HG03280 (cell line): ENCODE measurements around the gene LRRC37A3.
A peak's percentile ranks its signal among the peaks of the same experiment; 100 is the strongest.
"Not testable (repeated sequence)": the region's sequence is repeated elsewhere in the genome, so short reads cannot be mapped to it uniquely, and the experiment has no call there.

Source experiments
- ATAC-seq: cut with Tn5 transposase; IDR thresholded peaks from one replicate; pipeline ENCODE4 v1.9.1; 2021; ENCODE audit warnings: mild to moderate bottlenecking, moderate library complexity; ENCODE audit not compliant: unreplicated experiment

The LRRC37A3 gene

DNA sequence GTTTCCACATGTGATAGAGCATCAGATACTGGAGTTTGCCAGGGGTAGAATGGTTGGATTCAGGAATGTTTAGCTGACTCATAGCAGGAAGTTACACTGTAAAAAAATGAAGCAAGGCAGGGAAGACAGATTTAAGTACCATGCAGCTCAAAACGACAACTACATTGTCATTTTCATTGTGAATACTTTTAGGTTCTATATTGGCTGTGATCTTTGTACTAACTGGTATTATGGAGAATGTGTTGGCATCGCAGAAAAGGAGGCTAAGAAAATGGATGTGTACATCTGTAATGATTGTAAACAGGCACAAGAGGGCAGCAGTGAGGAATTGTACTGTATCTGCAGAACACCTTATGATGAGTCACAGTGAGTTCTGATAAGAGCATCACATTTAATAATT lies 8.2 kb upstream of the LRRC37A3 start:
- ATAC-seq: peak; percentile 60

DNA sequence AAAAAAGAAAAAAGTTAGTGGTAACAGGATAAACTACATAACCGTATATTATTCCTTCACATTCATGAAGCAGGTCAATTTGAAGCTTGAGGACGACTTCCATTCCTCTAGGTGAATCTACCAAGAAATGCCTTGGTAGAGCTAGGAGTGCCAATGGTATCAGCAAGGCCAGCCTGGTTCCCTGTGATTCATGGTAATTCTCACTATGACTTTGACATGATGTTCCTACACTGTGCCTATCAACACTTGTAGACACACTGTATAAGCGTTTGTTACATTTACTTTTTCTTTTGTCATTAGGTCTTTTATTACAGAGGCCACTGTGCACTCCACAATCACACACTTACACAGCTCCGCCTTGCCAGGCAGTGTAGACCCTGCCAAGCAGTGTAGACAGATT lies 7.2 kb upstream of the LRRC37A3 start:
- not testable (repeated sequence) for ATAC-seq

DNA sequence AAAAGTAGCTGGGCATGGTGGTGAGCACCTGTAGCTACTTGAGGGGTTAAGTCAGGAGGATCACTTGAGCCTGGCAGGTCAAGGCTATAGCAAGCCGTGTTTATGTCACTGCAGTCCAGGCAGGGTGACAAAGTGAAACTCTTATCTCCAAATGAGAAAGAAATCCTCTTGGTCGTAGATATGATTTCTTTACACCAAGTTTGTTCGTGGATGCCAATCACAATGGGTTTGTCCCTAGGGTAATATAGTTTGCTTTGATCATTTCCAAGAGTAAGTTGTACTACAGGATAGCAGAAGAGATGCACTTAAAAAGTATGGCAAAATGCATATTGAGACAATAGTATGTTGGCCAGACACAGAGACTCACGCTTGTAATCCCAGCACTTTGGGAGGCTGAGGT lies 6.0 kb upstream of the LRRC37A3 start:
- not testable (repeated sequence) for ATAC-seq

DNA sequence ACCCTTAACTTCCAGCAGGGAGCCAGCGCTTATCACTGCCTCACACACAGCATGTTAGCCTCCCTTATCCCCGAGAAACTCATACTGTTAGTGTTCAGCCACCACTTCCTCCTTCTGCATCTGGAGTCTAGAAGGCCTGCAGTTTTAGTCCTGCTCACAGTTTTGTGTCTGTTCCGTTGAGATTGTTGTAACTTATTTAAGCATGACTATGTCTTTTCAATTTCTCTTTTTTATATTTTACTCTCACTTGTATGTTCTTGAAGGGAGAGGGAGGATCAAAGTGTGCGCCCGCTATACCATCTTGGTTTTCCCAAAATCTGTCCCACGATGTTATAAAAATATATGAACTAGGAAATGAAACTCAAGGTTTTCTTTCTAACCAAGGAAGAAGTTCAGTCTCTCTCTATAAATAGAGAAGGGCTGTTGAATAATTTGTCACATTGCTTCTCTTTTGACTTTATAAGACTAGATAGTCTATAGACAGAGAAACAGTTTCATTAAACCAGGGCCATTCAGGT lies 3.8 kb upstream of the LRRC37A3 start:
- not testable (repeated sequence) for ATAC-seq

DNA sequence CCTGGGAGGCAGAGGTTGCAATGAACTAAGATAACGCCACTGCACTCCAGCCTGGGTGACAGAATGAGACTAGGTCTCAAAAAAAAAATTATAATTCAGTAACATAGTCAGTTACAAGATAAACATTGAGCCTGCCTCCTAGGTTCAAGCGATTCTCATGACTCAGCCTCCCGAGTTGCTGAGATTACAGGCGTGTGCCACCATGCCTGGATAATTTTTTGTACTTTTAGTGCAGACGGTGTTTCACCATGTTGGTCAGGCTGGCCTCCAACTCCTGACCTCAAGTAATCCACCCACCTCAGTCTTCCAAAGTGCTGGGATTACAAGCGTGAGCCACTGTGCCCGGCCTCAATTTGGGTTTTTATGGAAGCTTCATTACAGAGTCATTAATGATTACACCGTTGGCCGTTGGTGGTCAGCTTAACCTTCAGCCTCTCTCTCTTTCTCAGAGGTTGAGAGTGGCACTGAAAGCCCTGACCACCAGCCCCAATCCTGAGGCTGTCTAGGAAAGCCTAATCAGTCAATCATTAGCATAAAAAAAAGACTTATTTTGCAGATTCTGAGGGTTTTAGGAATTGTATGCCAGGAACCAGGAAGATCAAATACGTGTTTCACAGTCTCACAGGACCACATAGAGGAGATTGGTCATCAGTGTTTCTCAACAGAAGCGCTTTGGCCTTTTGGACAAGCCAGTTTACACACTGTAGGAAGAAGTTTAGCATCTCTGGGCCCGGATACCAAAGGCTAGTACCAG lies 1.3 kb upstream of the LRRC37A3 start:
- ATAC-seq: no peak

DNA sequence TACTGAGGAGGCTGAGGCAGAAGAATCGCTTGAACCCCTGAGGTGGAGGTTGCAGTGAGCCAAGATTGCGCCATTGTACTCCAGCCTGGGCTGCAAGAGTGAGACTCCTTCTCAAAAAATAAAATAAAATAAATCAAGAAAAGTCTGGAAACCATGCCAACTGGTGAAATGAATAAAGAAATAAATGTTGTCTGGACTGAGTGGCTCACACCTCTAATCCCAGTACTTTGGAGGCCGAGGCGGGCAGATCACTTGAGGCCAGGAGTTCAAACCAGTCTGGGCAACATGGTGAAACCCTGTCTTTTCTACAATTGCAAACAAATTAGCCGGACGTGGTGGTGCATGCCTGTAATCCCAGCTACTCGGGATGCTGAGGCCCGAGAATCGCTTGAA lies 744 bp upstream of the LRRC37A3 start:
- ATAC-seq: no peak

DNA sequence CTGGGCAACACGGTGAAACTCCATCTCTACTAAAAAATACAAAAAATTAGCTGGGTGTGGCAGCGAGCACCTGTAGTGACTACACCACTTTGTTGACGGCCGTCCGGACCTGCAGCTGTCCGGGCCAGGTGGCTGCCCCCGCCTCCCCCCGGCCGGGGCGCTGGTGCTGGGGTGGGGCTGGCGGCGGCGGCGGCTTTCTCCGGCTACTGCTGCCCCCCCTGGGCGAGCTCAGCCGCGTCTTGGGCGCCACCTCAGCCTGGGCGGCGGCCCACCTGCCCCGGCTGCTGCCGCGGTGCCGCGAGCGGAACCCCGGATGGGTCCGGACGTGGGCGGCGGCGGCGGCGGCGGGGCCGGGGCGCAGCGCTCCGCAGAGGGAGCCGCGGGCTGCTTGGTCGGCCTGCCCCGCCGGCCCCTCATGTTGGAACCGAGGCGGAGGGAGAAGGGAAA lies 413 bp downstream of the LRRC37A3 start:
- peak; percentile 61 for ATAC-seq

DNA sequence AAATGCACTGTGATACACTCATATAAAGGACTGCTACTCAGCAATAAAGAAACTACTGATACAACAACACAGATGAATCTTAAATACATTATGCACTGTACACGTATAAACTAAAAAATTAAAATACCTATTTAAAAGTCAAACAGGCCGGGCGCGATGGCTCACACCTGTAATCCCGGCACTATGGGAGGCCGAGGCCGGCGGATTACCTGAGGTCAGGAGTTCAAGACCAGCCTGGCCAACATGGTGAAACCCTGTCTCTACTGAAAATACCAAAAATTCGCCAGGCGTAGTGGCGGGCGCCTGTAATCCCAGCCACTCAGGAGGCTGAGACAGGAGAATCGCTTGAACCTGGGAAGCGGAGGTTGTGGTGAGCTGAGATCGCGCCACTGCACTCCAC lies 1.7 kb downstream of the LRRC37A3 start:
- ATAC-seq: not testable (repeated sequence)

DNA sequence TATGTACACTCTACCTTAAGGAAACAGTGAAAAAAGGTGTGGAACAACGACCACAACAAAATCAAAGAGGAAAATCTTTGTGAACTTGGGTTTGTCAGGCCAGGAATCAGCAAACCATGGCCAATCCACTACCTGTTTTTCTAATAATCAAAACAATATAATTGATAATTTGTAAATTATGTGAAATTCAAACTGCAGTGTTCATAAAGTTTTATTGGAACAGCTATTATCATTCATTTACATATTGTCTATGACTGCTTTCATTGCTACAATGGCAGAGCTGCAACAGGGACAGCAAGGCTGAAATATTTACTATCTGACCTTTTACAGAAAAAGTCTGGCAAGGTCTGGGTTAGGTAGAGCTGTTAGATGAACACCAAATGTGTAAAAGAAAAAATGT lies 4.0 kb downstream of the LRRC37A3 start:
- ATAC-seq: not testable (repeated sequence)

DNA sequence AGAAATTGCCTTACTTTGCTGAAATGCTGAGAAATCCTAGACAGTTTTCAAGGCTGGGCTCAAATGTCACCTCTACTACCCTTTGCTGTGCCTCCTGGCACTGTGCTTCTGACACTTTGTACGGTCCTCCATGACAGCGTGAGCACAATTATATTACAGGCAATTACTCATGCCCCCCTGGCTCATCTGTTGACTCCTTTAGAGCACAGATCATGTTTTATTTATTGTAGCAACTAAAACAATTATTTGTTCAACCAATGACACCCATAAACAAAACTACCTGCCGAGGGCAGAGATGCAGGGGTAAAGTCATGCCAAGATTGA lies 9.1 kb downstream of the LRRC37A3 start:
- ATAC-seq: not testable (repeated sequence)

DNA sequence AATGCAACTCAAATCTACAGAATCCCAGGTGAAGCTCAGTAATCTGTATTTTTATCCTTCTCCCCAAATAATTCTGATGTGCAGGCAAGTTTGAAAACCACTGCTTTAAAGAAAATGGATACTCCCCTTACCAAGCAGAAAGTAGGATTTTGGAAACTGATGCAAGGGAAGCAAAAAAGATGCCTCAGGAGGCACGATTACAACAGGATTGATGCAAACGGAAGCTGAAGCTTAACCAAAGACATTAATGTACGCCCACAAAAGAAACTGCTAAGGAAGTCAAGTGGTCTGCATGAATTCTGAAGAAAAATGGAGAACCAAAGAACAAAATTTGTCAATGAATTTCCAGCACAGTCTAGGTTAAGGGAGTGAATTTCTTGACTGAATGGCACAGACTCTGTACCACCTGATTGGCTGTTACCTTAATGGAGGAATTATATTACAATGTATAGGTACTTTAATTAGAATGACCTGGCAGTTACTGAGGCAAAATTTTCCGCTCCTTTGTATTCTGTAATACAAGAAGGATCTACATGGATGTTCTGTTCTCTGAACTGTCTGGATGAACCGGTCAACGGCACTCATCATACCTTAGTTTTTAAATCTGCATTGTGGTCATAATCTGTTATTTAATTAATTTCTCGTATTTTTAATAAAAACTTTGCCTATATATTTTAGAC lies 9.6 kb downstream of the LRRC37A3 start:
- not testable (repeated sequence) for ATAC-seq

DNA sequence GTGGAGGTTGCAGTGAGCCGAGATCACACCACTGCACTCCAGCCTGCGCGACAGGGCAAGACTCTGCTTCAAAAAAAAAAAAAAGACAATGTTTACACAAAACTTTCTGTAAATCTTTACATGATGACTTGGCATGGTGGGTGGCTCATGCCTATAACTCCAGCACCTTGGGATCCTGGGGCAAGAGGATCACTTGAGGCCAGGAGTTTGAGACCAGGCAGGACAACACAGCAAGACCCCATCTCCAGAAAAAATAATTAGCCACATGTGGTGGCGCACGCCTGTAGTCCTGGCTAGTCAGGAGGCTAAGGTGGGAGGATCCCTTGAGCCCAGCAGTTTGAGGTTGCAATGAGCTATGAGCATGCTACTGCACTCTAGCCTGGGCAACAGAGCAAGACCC lies 15.2 kb downstream of the LRRC37A3 start:
- not testable (repeated sequence) for ATAC-seq

DNA sequence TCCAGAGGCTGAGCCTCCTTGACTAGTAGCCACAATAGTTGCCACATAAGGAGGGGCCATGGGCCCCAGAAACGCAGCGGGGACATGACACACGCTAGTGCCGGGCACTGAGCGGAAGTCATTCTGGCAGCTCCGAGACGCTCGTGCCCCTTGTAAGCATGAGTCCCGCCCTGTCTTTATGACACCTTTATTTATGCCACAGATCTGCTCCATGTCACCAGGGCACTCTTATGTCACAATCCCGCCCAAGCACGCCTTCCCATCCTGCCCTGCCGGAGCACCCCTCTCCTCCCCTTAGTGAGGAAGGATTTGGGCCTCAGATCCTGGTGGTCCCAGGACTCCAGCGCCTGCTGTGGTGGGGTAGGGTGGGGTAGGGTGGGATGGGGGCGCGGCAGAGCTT lies 22.1 kb downstream of the LRRC37A3 start:
- not testable (repeated sequence) for ATAC-seq

DNA sequence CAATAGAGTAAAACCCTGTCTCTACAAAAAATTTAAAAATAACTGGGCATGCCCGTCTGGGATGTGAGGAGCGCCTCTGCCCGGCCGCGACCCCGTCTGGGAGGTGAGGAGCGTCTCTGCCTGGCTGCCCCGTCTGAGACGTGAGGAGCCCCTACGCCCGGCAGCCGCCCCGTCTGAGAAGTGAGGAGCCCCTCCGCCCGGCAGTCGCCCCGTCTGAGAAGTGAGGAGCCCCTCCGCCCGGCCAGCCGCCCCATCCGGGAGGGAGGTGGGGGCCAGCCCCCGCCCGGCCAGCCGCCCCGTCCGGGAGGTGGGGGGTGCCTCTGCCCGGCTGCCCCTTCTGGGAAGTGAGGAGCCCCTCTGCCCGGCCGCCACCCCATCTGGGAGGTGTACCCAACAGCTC lies 45.1 kb downstream of the LRRC37A3 start:
- not testable (repeated sequence) for ATAC-seq

DNA sequence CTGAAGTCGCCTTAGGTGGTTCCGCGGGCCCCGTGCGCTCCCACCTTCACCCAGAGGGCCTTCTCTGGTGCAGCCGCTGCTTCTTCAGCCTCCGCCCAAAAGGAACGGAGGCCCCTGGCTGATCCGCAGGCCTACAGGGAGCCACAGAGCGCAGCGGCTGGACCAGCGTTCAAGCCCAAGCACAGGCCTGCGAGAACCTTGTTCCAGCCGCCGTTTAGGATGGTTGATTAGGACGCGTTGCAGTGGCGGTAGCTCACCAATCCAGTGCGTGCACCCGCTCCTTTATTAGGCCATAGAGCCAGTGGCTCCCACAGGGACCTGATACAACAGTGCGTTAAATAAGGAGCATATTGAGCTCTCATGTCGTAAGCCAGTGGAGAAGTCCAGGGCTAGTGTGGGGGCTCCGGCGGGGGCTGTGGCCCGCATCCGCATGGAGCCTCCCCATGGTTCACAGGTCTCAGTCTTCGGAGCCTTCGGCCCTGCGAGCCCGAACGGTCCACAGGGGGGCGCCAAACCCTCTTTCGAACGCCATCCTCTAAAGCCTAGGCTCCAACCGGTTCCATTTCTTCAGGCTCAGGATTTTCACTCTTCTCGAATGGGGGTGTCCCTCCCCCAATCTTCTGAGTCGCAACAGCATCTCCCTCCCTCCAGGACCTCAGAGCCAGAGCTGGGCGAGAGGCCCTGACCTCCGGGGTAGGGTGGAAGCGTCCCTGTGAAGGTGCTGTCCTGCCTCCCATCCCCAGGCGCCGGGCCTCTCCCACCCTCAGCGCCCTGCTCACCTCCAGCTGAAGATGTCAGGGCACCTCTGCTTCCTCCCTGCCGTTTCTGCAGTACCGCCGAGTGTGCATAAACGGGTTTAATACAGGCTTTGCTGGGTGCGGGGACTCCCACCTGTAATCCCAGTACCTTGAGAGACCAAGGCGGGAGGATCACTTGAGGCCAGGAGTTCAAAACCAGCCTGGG lies 71.5 kb downstream of the LRRC37A3 start:
- ATAC-seq: not testable (repeated sequence)

DNA sequence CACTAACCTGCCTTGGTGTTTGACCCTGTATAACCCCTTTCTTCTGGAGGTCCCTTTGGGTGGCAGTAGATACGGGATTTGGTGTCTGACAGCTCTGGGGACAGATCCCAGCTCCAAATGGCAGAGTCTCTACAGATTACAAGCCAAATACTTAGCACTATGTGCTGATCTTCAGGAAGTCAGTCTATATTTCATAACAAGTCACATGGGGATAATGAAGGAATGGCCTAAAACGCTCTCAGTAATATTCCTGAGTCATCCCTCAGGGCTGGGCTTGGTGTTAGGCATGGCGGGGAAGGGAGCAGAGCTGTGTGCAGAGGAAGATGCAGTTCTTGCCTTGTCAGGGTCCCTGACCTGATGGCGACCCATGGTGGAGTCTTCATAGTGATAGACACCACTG lies 72.4 kb downstream of the LRRC37A3 start:
- not testable (repeated sequence) for ATAC-seq

DNA sequence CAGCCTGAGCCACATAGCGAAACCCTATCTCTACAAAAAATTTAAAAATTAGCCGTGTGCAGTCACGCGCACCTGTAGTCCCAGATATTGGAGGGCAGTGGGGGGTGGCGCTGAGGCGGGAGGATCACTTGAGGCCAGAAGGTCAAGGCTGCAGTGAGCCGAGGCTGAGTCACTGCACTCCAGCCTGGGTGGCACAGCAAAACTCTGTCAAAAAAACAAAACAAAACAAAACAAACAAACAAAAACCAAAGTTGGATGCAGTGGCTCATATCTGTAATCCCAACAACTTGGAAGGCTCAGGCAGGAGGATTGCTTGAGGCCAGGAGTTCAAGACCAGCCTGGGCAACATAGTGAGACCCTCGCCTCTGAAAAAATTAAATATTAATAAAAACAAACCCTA lies 75.4 kb downstream of the LRRC37A3 start:
- ATAC-seq: not testable (repeated sequence)

DNA sequence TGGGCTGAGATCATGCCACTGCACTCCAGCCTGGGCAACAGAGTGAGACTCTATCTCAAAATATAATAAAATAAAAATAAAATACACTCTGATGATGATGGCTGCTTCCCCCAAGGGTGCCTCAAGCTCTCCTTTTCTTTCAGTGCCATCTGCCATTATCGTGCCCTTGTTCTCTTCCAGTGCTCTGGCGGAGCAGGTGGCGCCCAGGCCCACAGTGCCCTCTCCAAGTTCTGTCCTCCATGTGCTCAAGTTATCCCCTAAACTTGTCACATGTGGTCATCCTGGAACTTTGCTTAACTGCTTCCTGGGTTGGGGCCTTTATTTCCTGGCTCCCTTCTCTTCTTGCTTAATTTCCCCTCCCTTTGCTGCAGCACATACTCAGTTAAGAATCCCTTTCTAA lies 76.4 kb downstream of the LRRC37A3 start:
- not testable (repeated sequence) for ATAC-seq

DNA sequence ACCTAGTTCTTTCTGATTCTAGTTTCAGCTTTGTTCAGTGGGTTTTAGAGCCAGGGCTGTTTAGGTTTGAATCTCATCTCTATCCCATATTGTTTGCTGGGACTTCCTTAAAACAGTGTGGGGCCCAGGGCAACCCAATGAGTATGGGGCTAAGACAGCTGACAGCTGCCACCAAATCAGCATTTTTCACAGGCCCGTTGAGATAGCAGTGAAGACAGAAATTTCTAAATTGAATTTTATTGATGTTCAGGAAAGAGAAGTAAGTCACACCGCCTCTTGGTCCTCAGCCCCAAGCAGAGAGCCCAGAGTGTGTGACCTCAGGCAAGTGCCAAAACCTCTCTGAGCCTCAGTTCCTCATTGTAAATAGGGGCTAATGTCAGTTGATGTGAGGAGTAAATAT lies 78.3 kb downstream of the LRRC37A3 start:
- not testable (repeated sequence) for ATAC-seq

DNA sequence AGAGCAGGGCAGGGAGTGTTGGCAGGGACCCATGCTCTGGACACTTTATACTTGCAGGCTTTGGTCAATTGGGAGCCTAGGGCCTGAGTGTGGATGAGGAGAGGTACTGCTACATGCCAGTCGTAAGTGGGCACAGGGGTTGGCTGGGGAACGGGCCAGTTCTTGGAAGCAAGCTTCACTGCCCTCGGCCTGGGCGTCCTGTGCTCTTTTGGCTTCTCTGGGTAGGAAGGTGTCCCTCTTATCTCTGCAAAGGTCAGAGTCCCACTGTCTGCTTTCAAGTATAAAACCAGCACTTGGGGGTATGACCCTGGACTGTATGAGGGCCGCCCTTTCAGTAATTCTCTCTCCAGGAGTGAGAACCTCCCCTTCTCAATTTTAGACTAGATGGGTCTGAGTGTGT lies 80.8 kb downstream of the LRRC37A3 start:
- not testable (repeated sequence) for ATAC-seq
